Neural cell (in vitro differentiated cells): Measurements from ENCODE around the gene DMAP1. TPM values are rescaled to one million over a fixed set of nuclear protein-coding genes. Genes with fewer than 3 reads are reported as not detected.

Experiments used
- H2AFZ ChIP-seq: fragments of 200-600, 300-800 bp; sonication (generic), shearing (Covaris generic); 2 replicates; pipeline ENCODE4 v1.6.0; 2014; ENCODE audit warnings: low read depth, mild to moderate bottlenecking, antibody characterized with exemption, low read length, moderate library complexity
- H3F3A ChIP-seq: fragments of 200-600 bp; shearing (Covaris generic); 2 replicates; pipeline ENCODE4 v1.6.1; 2016; ENCODE audit warnings: mild to moderate bottlenecking, moderate library complexity, mixed read lengths, antibody characterized with exemption, low read length; ENCODE audit not compliant: insufficient read depth, poor library complexity, severe bottlenecking
- H3K27ac ChIP-seq: fragments of 200-600, 300-800 bp; sonication (generic), shearing (Covaris generic); 2 replicates; pipeline ENCODE4 v1.5.1; 2014; ENCODE audit warnings: mild to moderate bottlenecking, low read length, moderate library complexity
- H3K27me3 ChIP-seq: fragments of 300-800, 200-600 bp; sonication (generic), shearing (Covaris generic); 2 replicates; pipeline ENCODE4 v1.6.0; 2014; ENCODE audit warnings: mild to moderate bottlenecking, low read depth, low read length, moderate library complexity; ENCODE audit not compliant: insufficient read depth
- H3K36me3 ChIP-seq: fragments of 300-800, 200-600 bp; sonication (generic), shearing (Covaris generic); 2 replicates; pipeline ENCODE4 v1.5.1; 2014; ENCODE audit warnings: mild to moderate bottlenecking, antibody characterized with exemption, low read length, moderate library complexity; ENCODE audit not compliant: insufficient read depth
- H3K4me2 ChIP-seq: fragments of 300-800, 200-600 bp; sonication (generic), shearing (Covaris generic); 2 replicates; pipeline ENCODE4 v1.6.0; 2014; ENCODE audit warnings: mild to moderate bottlenecking, low read length
- H3K4me3 ChIP-seq: fragments of 300-800, 200-600 bp; sonication (generic), shearing (Covaris generic); 2 replicates; pipeline ENCODE4 v1.5.1; 2014; ENCODE audit warnings: mild to moderate bottlenecking, low read length, moderate library complexity
- H3K79me2 ChIP-seq: fragments of 200-600 bp; shearing (Covaris generic); replicated peaks from 2 replicates; pipeline ENCODE4 v1.6.0; 2014; ENCODE audit warnings: mild to moderate bottlenecking, low read length, moderate library complexity; ENCODE audit not compliant: insufficient read depth
- H3K9ac ChIP-seq: fragments of 300-800, 200-600 bp; sonication (generic), shearing (Covaris generic); 2 replicates; pipeline ENCODE4 v1.6.1; 2016; ENCODE audit warnings: mild to moderate bottlenecking, low read length, mixed read lengths
- H3K9me2 ChIP-seq: fragments of 200-600 bp; shearing (Covaris generic); 2 replicates; pipeline ENCODE4 v1.6.1; 2016; ENCODE audit warnings: mild to moderate bottlenecking, low read length, mixed read lengths; ENCODE audit not compliant: insufficient read depth
- H3K9me3 ChIP-seq: fragments of 200-600, 300-800 bp; sonication (generic), shearing (Covaris generic); 2 replicates; pipeline ENCODE4 v1.6.1; 2016; ENCODE audit warnings: mild to moderate bottlenecking, mixed run types, low read length, moderate library complexity, mixed read lengths
- H4K20me1 ChIP-seq: fragments of 200-600 bp; shearing (Covaris generic); 2 replicates; pipeline ENCODE4 v1.6.1; 2016; ENCODE audit warnings: mild to moderate bottlenecking, mixed run types; ENCODE audit not compliant: insufficient read depth
- CTCF ChIP-seq: fragments of 450-650 bp; IDR thresholded peaks from 2 replicates; pipeline ENCODE4 v1.5.1; 2014; ENCODE audit warnings: antibody characterized with exemption, mild to moderate bottlenecking, moderate library complexity; ENCODE audit not compliant: poor library complexity, severe bottlenecking
- EP300 ChIP-seq: fragments of 450-650 bp; conservative IDR thresholded peaks from 2 replicates; pipeline ENCODE4 v1.6.1; 2014; ENCODE audit warnings: antibody characterized with exemption, mild to moderate bottlenecking, moderate library complexity; ENCODE audit not compliant: poor library complexity, severe bottlenecking
- EZH2 ChIP-seq: fragments of 200-600, 300-800 bp; shearing (Covaris generic), sonication (generic); IDR thresholded peaks from 2 replicates; pipeline ENCODE4 v1.6.1; 2014; ENCODE audit warnings: antibody characterized with exemption, low read length, borderline replicate concordance, mild to moderate bottlenecking; ENCODE audit not compliant: insufficient read depth, poor library complexity, severe bottlenecking
- MXI1 ChIP-seq: fragments of 450-650 bp; conservative IDR thresholded peaks from 2 replicates; pipeline ENCODE4 v1.6.1; 2014; ENCODE audit warnings: antibody characterized with exemption, mild to moderate bottlenecking; ENCODE audit not compliant: poor library complexity, severe bottlenecking
- POLR2AphosphoS5 ChIP-seq: IDR thresholded peaks from 2 replicates; pipeline ENCODE4 v1.6.1; 2012
- RAD21 ChIP-seq: fragments of 450-650 bp; conservative IDR thresholded peaks from 2 replicates; pipeline ENCODE4 v1.6.1; 2014; ENCODE audit warnings: antibody characterized with exemption, mild to moderate bottlenecking, moderate library complexity
- SMC3 ChIP-seq: fragments of 450-650 bp; conservative IDR thresholded peaks from 2 replicates; pipeline ENCODE4 v1.6.1; 2014; ENCODE audit warnings: antibody characterized with exemption, mild to moderate bottlenecking, moderate library complexity; ENCODE audit not compliant: poor library complexity
- TAF1 ChIP-seq: IDR thresholded peaks from 2 replicates; pipeline ENCODE4 v1.6.1; 2012; ENCODE audit warnings: low read depth
- polyA plus RNA-seq: library from polyadenylated mRNA; depleted of rRNA; stranded (reverse); fragments of >200 nt; gene quantifications from 2 replicates; pipeline ENCODE4 v1.2.3, GENCODE V29; 2014
- TF ChIP-seq, protein P1 (sequence below): IDR thresholded peaks from 2 replicates; pipeline ENCODE4 v1.6.1; 2012; ENCODE audit warnings: borderline replicate concordance

DMAP1 gene
- polyA plus RNA-seq, 1 donor from 2014 or later, result 55.6 TPM

GRCh38 chr1:44220755-44221154 is 7.5 kb downstream of the DMAP1 start:
- Histone ChIP-seq H3K27ac (no peak overlapping the region), H3K36me3 (no peaks in the 10 kb centered on the region), H2AFZ (no peak overlapping the region), H4K20me1 (no peaks in the 10 kb centered on the region), H3F3A (no peaks in the 10 kb centered on the region), H3K4me2 (no peak overlapping the region), H3K9ac (no peak overlapping the region), H3K4me3 (no peak overlapping the region), H3K9me3 (no peaks in the 10 kb centered on the region), H3K9me2 (no peaks in the 10 kb centered on the region), H3K79me2 (no peaks in the 10 kb centered on the region), H3K27me3 (no peaks in the 10 kb centered on the region)
- TF ChIP-seq MXI1 (no peak), TAF1 (no peak), CTCF (no peak), POLR2AphosphoS5 (no peak), EP300 (no peak), EZH2 (no peak), SMC3 (no peak), RAD21 (no peak)
- TF ChIP-seq, protein P1, sequence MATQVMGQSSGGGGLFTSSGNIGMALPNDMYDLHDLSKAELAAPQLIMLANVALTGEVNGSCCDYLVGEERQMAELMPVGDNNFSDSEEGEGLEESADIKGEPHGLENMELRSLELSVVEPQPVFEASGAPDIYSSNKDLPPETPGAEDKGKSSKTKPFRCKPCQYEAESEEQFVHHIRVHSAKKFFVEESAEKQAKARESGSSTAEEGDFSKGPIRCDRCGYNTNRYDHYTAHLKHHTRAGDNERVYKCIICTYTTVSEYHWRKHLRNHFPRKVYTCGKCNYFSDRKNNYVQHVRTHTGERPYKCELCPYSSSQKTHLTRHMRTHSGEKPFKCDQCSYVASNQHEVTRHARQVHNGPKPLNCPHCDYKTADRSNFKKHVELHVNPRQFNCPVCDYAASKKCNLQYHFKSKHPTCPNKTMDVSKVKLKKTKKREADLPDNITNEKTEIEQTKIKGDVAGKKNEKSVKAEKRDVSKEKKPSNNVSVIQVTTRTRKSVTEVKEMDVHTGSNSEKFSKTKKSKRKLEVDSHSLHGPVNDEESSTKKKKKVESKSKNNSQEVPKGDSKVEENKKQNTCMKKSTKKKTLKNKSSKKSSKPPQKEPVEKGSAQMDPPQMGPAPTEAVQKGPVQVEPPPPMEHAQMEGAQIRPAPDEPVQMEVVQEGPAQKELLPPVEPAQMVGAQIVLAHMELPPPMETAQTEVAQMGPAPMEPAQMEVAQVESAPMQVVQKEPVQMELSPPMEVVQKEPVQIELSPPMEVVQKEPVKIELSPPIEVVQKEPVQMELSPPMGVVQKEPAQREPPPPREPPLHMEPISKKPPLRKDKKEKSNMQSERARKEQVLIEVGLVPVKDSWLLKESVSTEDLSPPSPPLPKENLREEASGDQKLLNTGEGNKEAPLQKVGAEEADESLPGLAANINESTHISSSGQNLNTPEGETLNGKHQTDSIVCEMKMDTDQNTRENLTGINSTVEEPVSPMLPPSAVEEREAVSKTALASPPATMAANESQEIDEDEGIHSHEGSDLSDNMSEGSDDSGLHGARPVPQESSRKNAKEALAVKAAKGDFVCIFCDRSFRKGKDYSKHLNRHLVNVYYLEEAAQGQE, result no peak

DNA sequence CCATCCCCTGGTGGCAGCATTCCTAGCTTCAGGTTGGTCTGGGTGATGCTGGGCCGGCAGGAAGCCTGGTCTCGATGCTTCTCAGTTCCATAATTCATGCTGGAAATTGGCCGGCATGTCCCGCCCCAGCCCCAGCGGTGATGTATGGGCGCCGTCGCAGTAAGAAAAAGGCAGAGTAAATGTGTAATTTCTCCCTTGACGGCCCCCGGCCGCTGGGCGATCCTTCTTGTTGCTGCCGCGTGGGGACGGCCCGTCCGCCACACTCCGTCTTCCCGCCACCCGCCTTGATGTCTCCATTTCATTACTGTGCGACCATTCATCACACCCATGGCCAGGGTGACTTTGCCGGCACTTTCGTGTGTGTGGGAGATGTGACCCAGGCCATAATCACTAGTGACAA is 8.5 kb downstream of the DMAP1 start:
- Histone ChIP-seq H3K9me2 (no peaks in the 10 kb centered on the region), H3K36me3 (no peaks in the 10 kb centered on the region), H3K9ac (no peak overlapping the region), H3K4me3 (no peak overlapping the region), H3K27ac (no peak overlapping the region), H3K4me2 (no peak overlapping the region), H4K20me1 (no peaks in the 10 kb centered on the region), H2AFZ (no peak overlapping the region), H3K27me3 (no peaks in the 10 kb centered on the region), H3F3A (no peaks in the 10 kb centered on the region), H3K9me3 (no peaks in the 10 kb centered on the region), H3K79me2 (no peaks in the 10 kb centered on the region)
- no peak for TF ChIP-seq TAF1
- TF ChIP-seq POLR2AphosphoS5, result no peak
- TF ChIP-seq, protein P1, result no peak
- TF ChIP-seq CTCF, result no peak
- no peak for TF ChIP-seq MXI1
- no peak for TF ChIP-seq RAD21
